ENCODE results near the gene MRPL46.

MRPL46 gene

DNA sequence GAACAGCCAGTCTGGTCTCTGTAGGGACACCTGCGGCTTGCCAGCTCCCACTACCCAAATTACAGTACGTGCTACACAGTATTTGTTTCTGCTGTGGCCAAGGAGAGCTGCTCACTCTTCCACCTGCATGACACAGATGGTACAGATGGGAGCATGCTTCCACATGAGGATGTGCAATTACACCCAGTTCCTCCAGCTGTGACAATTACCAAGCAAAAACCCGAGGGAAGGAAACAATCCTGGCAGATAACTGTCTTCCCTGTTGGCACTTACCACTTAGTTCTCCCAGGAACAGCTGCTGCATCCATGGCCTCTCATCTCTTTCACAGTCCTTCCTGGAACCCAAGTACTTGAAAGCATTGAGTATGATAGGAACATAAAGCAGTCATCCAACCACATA, 44.9 kb upstream of the MRPL46 start:
- Histone ChIP-seq H3K9me2 (replicated peaks; ENCODE audit: low read depth, low read length) (no peaks in the 10 kb centered on the region), H3F3A (ENCODE audit: low read depth) (no peaks in the 10 kb centered on the region), H3K36me3 (ENCODE audit: insufficient read depth, low read length) (no peaks in the 10 kb centered on the region), H3K9ac (ENCODE audit: low read depth, low read length, poor library complexity, severe bottlenecking) (no peak overlapping the region), H2AFZ (ENCODE audit: low read length) (no peak overlapping the region), H3K79me2 (ENCODE audit: insufficient read depth, low read length) (no peaks in the 10 kb centered on the region), H4K20me1 (ENCODE audit: insufficient read depth, low read length, poor library complexity, severe bottlenecking) (no peaks in the 10 kb centered on the region), H3K27me3 (ENCODE audit: insufficient read depth, low read length, poor library complexity, severe bottlenecking) (no peaks in the 10 kb centered on the region), H3K9me3 (ENCODE audit: insufficient read depth, low read depth, low read length) (no peaks in the 10 kb centered on the region), H3K4me3 (ENCODE audit: low read length, poor library complexity, severe bottlenecking) (no peak overlapping the region), H3K4me1 (ENCODE audit: insufficient read depth, low read length, poor library complexity, severe bottlenecking) (no peaks in the 10 kb centered on the region), H3K4me2 (ENCODE audit: low read depth, low read length, poor library complexity, severe bottlenecking) (no peak overlapping the region)
- no peak for TF ChIP-seq EZH2phosphoT487 (IDR thresholded peaks at IDR 0.05; ENCODE audit: borderline replicate concordance)
- TF ChIP-seq, protein P1, sequence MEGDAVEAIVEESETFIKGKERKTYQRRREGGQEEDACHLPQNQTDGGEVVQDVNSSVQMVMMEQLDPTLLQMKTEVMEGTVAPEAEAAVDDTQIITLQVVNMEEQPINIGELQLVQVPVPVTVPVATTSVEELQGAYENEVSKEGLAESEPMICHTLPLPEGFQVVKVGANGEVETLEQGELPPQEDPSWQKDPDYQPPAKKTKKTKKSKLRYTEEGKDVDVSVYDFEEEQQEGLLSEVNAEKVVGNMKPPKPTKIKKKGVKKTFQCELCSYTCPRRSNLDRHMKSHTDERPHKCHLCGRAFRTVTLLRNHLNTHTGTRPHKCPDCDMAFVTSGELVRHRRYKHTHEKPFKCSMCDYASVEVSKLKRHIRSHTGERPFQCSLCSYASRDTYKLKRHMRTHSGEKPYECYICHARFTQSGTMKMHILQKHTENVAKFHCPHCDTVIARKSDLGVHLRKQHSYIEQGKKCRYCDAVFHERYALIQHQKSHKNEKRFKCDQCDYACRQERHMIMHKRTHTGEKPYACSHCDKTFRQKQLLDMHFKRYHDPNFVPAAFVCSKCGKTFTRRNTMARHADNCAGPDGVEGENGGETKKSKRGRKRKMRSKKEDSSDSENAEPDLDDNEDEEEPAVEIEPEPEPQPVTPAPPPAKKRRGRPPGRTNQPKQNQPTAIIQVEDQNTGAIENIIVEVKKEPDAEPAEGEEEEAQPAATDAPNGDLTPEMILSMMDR (conservative IDR thresholded peaks at IDR 0.05; ENCODE audit: low read length), result no peak

GRCh38 chr15:88511161-88511560, 44.0 kb upstream of the MRPL46 start:
- no peak overlapping the region for H2AFZ ChIP-seq (ENCODE audit: low read length)
- no peak overlapping the region for H3K4me2 ChIP-seq (ENCODE audit: low read depth, low read length, poor library complexity, severe bottlenecking)
- no peak overlapping the region for H3K9ac ChIP-seq (ENCODE audit: low read depth, low read length, poor library complexity, severe bottlenecking)

GRCh38 chr15:88509964-88510363, 42.8 kb upstream of the MRPL46 start:
- no peaks in the 10 kb centered on the region for H3K36me3 ChIP-seq (ENCODE audit: insufficient read depth, low read length)
- no peaks in the 10 kb centered on the region for H3F3A ChIP-seq (ENCODE audit: low read depth)
- no peaks in the 10 kb centered on the region for H3K79me2 ChIP-seq (ENCODE audit: insufficient read depth, low read length)
- no peaks in the 10 kb centered on the region for H3K9me2 ChIP-seq (replicated peaks; ENCODE audit: low read depth, low read length)
- TF ChIP-seq EZH2phosphoT487 (IDR thresholded peaks at IDR 0.05; ENCODE audit: borderline replicate concordance), result no peak
- TF ChIP-seq, protein P1 (conservative IDR thresholded peaks at IDR 0.05; ENCODE audit: low read length), result no peak
- H3K4me2 ChIP-seq (ENCODE audit: low read depth, low read length, poor library complexity, severe bottlenecking), result no peak overlapping the region
- no peaks in the 10 kb centered on the region for H3K27me3 ChIP-seq (ENCODE audit: insufficient read depth, low read length, poor library complexity, severe bottlenecking)
- no peaks in the 10 kb centered on the region for H3K9me3 ChIP-seq (ENCODE audit: insufficient read depth, low read depth, low read length)
- no peaks in the 10 kb centered on the region for H4K20me1 ChIP-seq (ENCODE audit: insufficient read depth, low read length, poor library complexity, severe bottlenecking)
- H3K4me1 ChIP-seq (ENCODE audit: insufficient read depth, low read length, poor library complexity, severe bottlenecking), result no peaks in the 10 kb centered on the region
- H2AFZ ChIP-seq (ENCODE audit: low read length), result no peak overlapping the region
- H3K9ac ChIP-seq (ENCODE audit: low read depth, low read length, poor library complexity, severe bottlenecking), result no peak overlapping the region
- H3K4me3 ChIP-seq (ENCODE audit: low read length, poor library complexity, severe bottlenecking), result no peak overlapping the region

More at GRCh38 chr15:88511161-88511560, 44.0 kb upstream of the MRPL46 start:
- H3K4me3 ChIP-seq (ENCODE audit: low read length, poor library complexity, severe bottlenecking), result no peak overlapping the region
- H3K27me3 ChIP-seq (ENCODE audit: insufficient read depth, low read length, poor library complexity, severe bottlenecking), result no peaks in the 10 kb centered on the region
- H3K79me2 ChIP-seq (ENCODE audit: insufficient read depth, low read length), result no peaks in the 10 kb centered on the region
- TF ChIP-seq, protein P1 (conservative IDR thresholded peaks at IDR 0.05; ENCODE audit: low read length), result no peak
- no peak for TF ChIP-seq EZH2phosphoT487 (IDR thresholded peaks at IDR 0.05; ENCODE audit: borderline replicate concordance)
- H3K9me3 ChIP-seq (ENCODE audit: insufficient read depth, low read depth, low read length), result no peaks in the 10 kb centered on the region
- H3K36me3 ChIP-seq (ENCODE audit: insufficient read depth, low read length), result no peaks in the 10 kb centered on the region
- no peaks in the 10 kb centered on the region for H3K9me2 ChIP-seq (replicated peaks; ENCODE audit: low read depth, low read length)
- H3F3A ChIP-seq (ENCODE audit: low read depth), result no peaks in the 10 kb centered on the region
- no peaks in the 10 kb centered on the region for H4K20me1 ChIP-seq (ENCODE audit: insufficient read depth, low read length, poor library complexity, severe bottlenecking)
- H3K4me1 ChIP-seq (ENCODE audit: insufficient read depth, low read length, poor library complexity, severe bottlenecking), result no peaks in the 10 kb centered on the region

Data from Loucy (cell line).